Stromal cell of bone marrow (primary cell): Measurements from ENCODE around the gene CCNI.

ENCODE experiments used
- DNase-seq: peaks from one replicate; pipeline ENCODE4 v3.0.0-alpha.2; 2012; ENCODE audit warnings: low read depth

The CCNI gene

DNA sequence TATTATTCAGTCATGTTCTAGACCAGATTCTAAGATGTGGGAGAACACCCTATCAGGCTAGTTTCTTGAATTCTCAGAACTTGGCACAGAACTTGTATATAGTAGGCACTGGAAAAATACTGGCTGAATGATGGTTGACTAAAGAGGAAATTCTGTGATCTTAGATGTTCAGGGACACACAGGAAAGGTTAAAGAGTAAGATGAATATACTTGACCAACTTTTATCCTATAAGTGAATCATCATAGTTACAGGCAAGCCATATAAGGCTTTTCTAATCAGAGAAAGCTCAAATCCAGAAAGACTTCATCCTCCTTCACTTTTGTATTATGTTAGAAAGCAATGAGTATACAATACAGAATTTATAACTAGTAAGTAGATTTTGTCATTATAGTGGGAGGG lies 72.4 kb downstream of the CCNI start:
- DNase-seq: no peak

DNA sequence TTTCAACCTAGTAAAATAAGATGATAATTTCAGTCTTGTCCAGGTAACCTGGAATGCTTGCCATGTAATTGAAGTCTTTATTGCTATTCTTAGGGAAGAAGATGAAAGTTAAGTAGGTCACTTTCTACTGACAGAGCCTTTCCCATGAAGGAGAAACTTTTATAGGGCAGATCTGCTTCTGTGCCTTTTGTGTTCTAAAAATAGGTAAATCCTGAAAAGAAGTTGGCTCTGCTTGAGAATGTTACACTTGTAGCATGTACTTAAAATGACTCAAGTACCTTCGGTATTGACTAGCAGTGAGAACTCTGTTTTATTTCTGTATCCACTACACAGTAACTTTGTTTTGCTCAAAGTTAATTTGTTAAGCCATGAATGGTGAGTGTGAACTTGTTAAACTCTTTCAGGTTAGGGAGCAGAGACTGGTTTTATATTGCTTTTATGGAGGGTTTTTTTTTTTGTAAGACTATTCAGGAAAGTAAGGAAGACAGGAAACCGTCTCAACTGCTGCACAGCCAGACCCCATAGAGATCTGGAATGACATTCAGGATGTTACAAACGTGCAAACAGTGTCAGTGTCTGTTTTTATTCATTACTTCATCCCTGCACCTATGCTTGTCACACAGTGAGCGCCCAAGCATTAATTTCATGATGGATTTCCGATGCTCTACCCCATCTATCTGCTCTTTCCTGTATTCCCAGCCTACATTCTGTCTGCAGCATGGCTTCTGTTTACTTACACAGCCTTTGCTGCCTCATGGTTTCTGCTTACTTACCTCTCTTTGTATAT lies 73.3 kb downstream of the CCNI start:
- no peak for DNase-seq

DNA sequence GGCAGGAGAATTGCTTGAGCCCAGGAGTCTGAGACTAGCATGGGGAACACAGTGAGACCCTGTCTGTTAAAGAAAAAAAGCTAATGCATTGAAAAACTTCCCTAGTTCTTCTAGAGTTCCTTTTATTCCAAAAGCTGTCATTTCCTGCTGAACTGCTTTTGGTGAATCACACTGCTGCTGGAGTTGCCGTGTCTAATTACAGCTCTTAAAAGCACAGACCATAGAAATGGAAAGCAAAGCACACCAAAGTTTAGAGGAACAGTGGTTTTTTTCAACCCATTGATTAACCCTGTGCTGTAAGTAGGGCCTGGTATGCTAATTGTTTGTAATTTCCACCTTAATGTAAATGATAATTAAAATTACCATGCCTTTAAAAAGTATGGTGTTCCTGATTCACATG lies 73.9 kb downstream of the CCNI start:
- no peak for DNase-seq

DNA sequence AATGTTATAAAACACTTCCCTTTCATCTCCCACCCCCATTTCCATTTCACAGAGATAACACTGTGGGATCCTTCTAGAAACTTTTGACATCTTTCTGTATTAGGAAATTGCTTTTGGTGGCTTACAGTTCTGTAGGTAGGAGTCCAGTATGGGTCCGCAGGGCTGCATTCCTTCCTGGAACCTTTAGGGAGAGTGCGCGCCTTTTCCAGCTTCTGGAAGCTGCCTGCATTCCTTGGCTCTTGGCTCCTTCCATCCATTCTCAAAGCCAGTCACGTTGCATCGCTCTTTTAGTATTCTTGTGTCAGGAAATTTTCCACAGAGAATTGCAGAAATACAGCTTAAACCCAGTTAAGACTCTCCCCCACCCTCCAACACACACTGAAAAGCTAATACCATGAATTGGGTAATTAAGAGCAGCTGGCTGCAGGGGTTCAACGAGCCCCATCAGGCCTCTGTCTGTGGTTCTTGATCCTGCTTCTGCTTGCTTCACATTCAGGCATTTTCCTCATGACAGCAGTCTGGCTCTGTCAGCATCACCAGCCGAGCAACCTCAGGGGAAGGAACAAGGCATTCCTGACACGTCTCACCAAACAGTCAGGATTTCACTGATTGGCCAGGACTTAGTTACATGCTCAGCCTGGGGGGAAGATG lies 77.4 kb downstream of the CCNI start:
- peak; percentile 28 for DNase-seq

DNA sequence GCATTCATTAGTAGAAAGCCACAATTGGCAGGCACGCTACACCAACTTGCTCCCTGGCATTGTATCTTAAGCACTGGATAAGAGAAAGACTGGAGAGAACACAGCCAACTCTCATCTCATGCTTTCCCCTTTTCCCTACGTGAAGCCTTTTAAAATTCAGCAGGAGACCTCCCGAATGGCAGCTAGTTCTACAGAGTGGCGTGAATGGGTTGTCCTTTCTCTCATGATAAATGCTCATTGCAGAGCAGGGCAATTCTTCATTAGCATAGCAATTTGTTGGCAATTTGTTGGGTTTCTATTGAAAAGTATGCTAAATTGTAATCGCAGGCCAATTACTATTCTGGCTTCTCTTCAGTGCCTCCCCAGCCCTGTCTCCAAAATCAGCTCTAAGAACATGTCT lies 78.3 kb downstream of the CCNI start:
- DNase-seq: no peak
